COLO829 (cell line): ENCODE measurements around the gene CLEC18A.
"Not testable (repeated sequence)": the region's sequence is repeated elsewhere in the genome, so short reads cannot be mapped to it uniquely, and the experiment has no call there.

Experiments used
- DNase-seq: peaks from one replicate; pipeline ENCODE4 v3.0.0; 2012; ENCODE audit warnings: low spot score

CLEC18A gene

DNA sequence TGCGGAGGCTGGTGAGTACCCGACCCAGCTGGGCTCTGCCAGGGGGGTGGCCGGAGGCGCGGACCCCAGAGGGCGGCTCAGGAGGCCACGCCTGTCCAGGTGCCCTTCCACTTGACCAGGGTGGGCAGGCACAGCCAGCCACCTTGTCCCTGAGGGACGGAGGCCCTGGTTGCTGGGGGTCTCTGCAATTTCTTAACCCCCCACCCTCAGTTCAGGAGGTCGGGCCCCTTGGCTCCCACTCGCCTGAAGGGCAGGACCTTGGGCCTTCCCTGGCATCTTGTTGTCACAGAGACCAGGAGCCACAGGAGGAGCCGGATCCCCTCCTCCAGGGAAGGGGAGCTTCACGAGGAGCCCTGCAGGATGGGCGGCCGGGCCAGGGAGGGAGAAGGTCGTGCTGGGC is 982 bp downstream of the CLEC18A start:
- DNase-seq = not testable (repeated sequence)

GRCh38 chr16:69952572-69953355 is 1.6 kb downstream of the CLEC18A start:
- not testable (repeated sequence) for DNase-seq

DNA sequence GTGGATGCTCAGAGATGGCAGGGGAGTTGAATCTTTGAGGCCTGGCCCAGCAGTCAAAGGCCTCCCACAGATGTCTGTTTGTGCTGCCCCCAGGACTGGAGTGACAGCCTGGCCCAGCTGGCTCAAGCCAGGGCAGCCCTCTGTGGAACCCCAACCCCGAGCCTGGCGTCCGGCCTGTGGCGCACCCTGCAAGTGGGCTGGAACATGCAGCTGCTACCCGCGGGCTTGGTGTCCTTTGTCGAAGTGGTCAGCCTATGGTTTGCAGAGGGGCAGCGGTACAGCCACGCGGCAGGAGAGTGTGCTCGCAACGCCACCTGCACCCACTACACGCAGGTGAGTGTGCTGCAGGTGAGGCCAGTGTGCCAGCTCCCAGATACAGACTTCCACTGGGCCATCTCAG is 3.1 kb downstream of the CLEC18A start:
- not testable (repeated sequence) for DNase-seq

DNA sequence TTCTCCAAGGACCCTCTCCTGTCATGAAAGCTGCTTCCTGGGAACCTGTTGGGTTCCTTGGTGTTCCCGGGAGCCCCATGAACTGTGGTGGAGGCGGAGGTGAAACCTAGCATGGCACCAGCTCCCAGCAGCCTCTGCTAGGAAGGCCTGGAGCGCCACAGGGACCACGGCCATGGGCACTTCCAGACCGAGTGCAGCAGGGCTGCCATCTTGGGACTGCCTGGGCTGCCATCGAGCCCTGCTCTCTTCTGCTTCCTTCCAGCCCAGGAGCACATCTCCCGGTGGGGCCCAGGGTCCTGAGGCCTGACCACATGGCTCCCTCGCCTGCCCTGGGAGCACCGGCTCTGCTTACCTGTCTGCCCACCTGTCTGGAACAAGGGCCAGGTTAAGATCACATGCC is 12.2 kb downstream of the CLEC18A start:
- not testable (repeated sequence) for DNase-seq

DNA sequence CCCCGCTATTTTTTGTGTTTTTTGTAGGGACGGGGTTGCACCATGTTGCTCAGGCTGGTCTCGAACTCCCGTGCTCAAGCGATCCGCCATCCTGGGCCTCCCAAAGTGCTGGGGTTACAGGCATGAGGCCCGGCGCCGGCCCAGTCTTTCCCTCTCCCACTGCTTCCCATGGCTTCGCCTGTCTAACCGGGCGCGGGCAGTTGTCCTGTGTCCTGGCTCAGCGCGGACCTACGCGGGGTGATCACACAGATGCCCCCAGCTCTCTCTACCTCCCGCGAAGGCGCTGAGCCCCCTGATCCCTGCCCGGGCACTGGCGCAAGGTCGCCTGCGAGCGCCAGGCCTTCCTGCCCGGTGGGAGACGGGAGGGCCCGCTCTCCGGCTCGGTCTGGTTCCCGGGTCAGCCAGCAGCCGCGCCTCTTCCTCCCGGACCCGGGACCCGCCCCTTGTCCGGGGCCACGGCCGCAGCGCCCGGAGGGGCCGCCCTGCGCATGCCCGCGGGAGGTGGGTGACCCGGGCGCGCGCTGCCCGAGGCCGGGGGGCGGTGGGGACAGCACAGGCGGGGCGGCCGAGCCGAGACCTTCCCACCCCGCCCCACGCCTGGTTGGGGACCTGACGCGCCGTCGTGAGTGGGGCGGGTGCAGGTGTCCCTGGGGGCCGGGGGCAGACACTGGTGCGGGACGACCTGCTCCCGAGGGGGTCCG is 14.0 kb downstream of the CLEC18A start:
- DNase-seq = not testable (repeated sequence)

DNA sequence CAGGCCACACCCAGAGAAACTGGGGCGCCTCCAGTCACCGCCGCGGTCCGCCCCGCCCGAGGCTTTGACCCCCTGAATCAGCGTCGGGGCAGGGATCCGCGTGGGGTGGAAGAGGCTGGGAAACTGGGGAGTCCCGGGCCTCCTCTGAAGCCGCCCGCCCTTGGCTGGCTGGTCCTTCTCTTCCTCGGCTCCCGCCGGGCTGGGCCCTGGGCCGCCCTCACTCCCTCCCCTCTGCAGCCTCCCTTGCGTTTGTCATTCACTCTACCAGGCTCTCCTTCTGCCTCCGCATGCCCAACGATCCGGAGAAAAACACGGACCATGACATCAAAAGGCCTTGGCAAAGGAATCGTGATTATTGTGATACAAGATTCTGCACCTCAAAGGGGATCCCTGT is 14.5 kb downstream of the CLEC18A start:
- DNase-seq = not testable (repeated sequence)

GRCh38 chr16:69967688-69968087 is 16.6 kb downstream of the CLEC18A start:
- not testable (repeated sequence) for DNase-seq

DNA sequence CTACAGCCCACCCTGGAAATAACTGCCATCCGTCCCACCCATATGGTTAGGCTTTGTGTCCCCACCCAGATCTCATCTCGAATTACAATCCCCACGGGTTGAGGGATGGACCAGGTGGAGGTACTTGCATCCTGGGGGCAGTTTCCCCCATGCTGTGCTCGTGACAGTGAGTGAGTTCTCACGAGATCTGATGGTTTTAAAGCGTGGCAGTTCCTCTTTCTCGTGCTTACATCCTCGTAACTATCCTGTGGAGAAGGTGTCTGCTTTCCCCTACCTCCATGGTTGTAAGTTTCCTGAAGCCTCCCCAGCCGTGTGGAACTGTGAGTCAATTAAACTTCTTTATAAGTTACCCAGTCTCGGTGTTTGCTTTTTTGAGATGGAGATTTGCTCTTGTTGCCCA is 17.0 kb downstream of the CLEC18A start:
- DNase-seq = not testable (repeated sequence)

GRCh38 chr16:69969657-69970056 is 18.5 kb downstream of the CLEC18A start:
- not testable (repeated sequence) for DNase-seq

DNA sequence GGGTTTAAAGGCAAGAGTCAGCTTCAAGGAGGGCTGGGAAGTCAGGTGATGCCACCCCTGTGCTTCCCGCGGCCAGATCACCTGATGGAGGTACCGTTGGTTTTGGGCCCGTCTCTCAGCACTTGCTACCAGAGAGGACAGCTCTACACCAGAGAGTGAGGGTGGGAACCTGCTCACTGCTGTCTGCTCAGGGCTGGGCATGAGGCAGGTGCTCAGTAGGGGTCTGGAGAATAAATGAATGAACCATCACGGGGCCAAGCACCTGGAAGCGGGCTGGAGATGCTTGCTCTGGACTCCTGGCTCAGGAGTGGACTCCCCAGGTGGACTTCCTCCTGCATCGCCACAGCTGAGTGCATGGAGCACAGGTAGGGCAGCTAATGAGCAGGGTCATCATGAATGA is 21.0 kb downstream of the CLEC18A start:
- not testable (repeated sequence) for DNase-seq

DNA sequence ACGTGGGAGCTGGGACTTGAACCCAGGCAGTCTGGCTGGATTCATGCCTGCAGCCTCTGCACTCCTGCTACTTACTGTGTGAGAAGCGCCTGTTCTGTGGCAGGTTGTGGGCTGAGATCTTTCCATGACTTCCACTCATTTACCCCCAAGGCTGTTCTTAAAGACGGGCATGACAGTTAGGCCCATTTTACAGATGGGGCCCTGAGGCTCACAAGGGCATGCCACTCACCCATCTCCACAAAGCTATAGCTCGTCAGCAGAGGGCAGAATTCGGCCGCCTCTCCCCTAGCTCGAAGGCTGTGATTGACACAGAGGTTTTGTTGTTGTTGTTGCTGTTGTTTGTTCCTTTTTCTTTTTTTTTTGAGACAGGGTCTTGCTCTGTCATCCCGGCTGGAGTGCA is 21.8 kb downstream of the CLEC18A start:
- not testable (repeated sequence) for DNase-seq

DNA sequence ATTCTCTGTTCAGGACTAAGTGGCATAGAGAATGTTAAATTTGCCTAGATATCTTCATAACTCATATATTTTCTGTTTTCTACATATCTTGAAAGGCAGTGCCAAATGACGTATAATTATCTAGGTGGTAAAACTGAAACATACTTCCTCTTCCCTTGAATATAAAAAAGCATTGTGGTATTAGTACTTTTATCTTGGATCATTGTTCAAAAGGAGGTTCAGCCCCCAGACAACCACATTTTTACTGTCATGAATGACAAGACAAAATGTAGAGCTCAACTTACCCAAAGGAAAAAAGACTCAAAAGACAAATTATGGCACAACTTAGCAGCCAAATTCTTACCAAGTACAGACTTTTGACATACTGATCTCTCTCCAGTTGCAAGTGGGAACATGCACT is 34.1 kb downstream of the CLEC18A start:
- DNase-seq = not testable (repeated sequence)

- DNase-seq = not testable (repeated sequence)
Observed at GRCh38 chr16:69997956-69998355, 46.8 kb downstream of the CLEC18A start.

- DNase-seq = not testable (repeated sequence)
Observed at GRCh38 chr16:69999801-70000200, 48.7 kb downstream of the CLEC18A start.

DNA sequence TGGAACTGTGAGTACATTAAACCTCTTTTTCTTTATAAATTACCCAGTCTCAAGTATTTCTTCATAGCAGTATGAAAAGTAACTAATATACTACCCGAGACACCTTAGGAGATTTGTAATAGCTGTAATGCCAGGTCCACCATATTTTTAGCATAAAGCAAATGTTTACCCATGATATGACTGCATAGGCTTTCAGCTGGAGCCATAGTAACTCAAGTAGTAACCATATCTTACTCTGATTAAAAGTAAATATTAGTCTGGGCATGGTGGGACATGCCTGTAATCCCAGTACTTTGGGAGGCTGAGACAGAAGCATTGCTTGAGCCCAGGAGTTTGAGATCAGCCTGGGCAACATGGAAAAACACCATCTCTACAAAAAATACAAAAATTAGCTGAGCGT is 52.4 kb downstream of the CLEC18A start:
- DNase-seq = not testable (repeated sequence)

- DNase-seq = not testable (repeated sequence)
Observed at GRCh38 chr16:70008604-70009003, 57.5 kb downstream of the CLEC18A start.

DNA sequence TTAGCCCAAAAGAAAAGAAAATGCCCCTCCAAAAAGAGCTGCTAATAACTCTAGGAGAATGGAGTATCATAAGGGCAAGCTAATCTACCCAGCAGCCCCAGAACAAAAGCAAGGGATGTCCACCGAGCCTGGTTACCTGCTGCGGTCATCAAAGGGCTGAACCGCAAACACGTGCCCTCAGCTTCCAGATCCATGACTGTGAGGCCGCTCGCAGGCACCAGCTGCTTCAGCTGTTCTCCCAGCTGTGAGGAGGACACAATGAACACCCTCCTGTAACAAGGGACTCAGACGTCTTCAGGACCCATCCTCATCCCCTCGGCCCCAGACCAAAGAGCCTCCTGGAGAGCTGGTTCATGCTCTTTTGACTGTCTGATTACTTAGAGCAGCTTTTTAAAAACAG is 59.5 kb downstream of the CLEC18A start:
- DNase-seq = not testable (repeated sequence)

GRCh38 chr16:70011120-70011519 is 60.0 kb downstream of the CLEC18A start:
- not testable (repeated sequence) for DNase-seq

DNA sequence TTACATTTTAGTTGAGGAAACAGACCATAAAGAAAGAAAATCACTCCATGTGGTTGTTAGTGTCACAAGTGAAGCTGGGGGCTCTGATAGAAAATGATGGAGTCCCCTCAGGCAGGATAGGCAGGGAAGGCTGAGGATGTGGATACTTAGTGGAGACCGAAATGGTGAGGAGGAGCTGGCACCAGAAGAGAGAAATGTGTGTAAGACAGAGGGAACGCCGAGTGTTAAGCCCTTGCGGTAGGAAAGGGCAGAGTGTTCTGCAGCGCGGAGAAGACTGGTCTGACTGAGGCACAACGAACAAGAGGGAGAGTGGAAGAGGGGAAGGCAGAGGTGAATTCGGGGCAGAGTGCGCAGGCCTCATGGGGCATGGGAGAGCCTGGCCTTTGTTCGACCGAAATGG is 61.2 kb downstream of the CLEC18A start:
- not testable (repeated sequence) for DNase-seq

DNA sequence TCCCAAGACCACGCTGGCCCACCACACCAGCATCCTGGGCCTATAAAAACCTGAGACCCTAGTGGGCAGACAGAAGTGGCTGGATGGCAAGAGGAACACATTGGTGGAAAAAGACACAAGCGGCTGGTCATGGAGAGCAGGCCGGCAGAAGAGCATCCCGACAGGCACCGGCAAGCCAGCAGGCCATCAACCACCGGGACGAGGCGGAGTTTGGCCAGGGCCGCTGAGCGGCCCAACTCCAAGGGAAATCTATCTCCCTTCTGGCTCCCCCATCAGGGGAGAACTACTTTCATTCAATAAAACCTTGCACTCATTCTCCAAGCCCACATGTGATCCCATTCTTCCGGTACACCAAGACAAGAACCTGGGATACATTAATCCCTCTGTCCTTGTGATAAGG is 61.8 kb downstream of the CLEC18A start:
- DNase-seq = not testable (repeated sequence)
